Neural cell (in vitro differentiated cells): ENCODE measurements around the gene IQGAP2.

ENCODE experiments used
- CTCF ChIP-seq: fragments of 450-650 bp; IDR thresholded peaks from 2 replicates; pipeline ENCODE4 v1.5.1; 2014; ENCODE audit warnings: antibody characterized with exemption, mild to moderate bottlenecking, moderate library complexity; ENCODE audit not compliant: poor library complexity, severe bottlenecking
- EZH2 ChIP-seq: fragments of 200-600, 300-800 bp; shearing (Covaris generic), sonication (generic); IDR thresholded peaks from 2 replicates; pipeline ENCODE4 v1.6.1; 2014; ENCODE audit warnings: antibody characterized with exemption, low read length, borderline replicate concordance, mild to moderate bottlenecking; ENCODE audit not compliant: insufficient read depth, poor library complexity, severe bottlenecking
- MXI1 ChIP-seq: fragments of 450-650 bp; conservative IDR thresholded peaks from 2 replicates; pipeline ENCODE4 v1.6.1; 2014; ENCODE audit warnings: antibody characterized with exemption, mild to moderate bottlenecking; ENCODE audit not compliant: poor library complexity, severe bottlenecking
- POLR2AphosphoS5 ChIP-seq: IDR thresholded peaks from 2 replicates; pipeline ENCODE4 v1.6.1; 2012

GRCh38 chr5:76399268-76399667, 3.8 kb upstream of the IQGAP2 start:
- TF ChIP-seq CTCF = no peak
- TF ChIP-seq POLR2AphosphoS5 = no peak
- TF ChIP-seq EZH2 = no peak
- TF ChIP-seq MXI1 = no peak
